OCI-LY7 (cell line): ENCODE measurements around the gene ACOXL. TPM values are rescaled to one million over a fixed set of nuclear protein-coding genes. Genes with fewer than 3 reads are reported as not detected.

ENCODE experiments used
- BruUV-seq: library from RNA; stranded (reverse); fragments of 400-500 nt; replicated peaks from 2 replicates; lab custom pipeline; 2021; lab: Mats Ljungman, UMichigan
- CTCF ChIA-PET: fragments of 300-600 bp; sonication (Branson Sonifier 250); formaldehyde crosslinking; loops from one replicate; lab custom pipeline; 2022; ENCODE audit warnings: antibody characterized with exemption; ENCODE audit not compliant: unreplicated experiment; lab: Charles Lee
- POLR2A ChIA-PET: fragments of 300-600 bp; sonication (Branson Sonifier 250); formaldehyde crosslinking; loops from one replicate; lab custom pipeline; 2022; ENCODE audit warnings: antibody characterized with exemption; lab: Charles Lee
- DNase-seq: peaks from one replicate; pipeline ENCODE4 v3.0.0-alpha.2; 2015; ENCODE audit warnings: low spot score
- H2AFZ ChIP-seq: fragments of 200-600 bp; sonication (generic), shearing (Covaris generic); 2 replicates; pipeline ENCODE4 v1.6.1; 2014; ENCODE audit warnings: mild to moderate bottlenecking, antibody characterized with exemption, low read length, moderate library complexity
- H3K27ac ChIP-seq: fragments of 200-600 bp; sonication (generic); 2 replicates; pipeline ENCODE4 v1.5.1; 2014; ENCODE audit warnings: mixed run types, low read depth, mild to moderate bottlenecking, moderate library complexity, low read length, inconsistent platforms; ENCODE audit not compliant: poor library complexity, severe bottlenecking
- H3K36me3 ChIP-seq: fragments of 200-600 bp; sonication (generic); 2 replicates; pipeline ENCODE4 v1.6.1; 2014; ENCODE audit warnings: mild to moderate bottlenecking, antibody characterized with exemption, low read length, moderate library complexity, mixed read lengths; ENCODE audit not compliant: insufficient read depth
- H3K4me1 ChIP-seq: fragments of 200-600 bp; sonication (generic); 2 replicates; pipeline ENCODE4 v1.5.1; 2014; ENCODE audit warnings: mild to moderate bottlenecking, low read length; ENCODE audit not compliant: insufficient read depth, poor library complexity, severe bottlenecking
- H3K4me2 ChIP-seq: fragments of 200-600 bp; sonication (generic); 2 replicates; pipeline ENCODE4 v1.6.1; 2014; ENCODE audit warnings: mild to moderate bottlenecking, low read length
- H3K4me3 ChIP-seq: fragments of 200-600 bp; sonication (generic); 2 replicates; pipeline ENCODE4 v1.5.1; 2014; ENCODE audit warnings: mild to moderate bottlenecking, low read depth, low read length; ENCODE audit not compliant: poor library complexity, severe bottlenecking
- H3K79me2 ChIP-seq: fragments of 200-600 bp; sonication (generic); 2 replicates; pipeline ENCODE4 v1.6.1; 2016; ENCODE audit warnings: low read depth, mild to moderate bottlenecking, low read length, moderate library complexity, mixed read lengths; ENCODE audit not compliant: insufficient read depth
- H3K9me2 ChIP-seq: fragments of 200-600 bp; sonication (generic); 2 replicates; pipeline ENCODE4 v1.6.1; 2016; ENCODE audit warnings: mild to moderate bottlenecking, low read length, mixed read lengths; ENCODE audit not compliant: insufficient read depth
- H3K9me3 ChIP-seq: fragments of 200-600 bp; sonication (generic); 2 replicates; pipeline ENCODE4 v1.6.1; 2014; ENCODE audit warnings: mild to moderate bottlenecking, mixed run types, low read length, mixed read lengths
- H4K20me1 ChIP-seq: fragments of 200-600 bp; sonication (generic); 2 replicates; pipeline ENCODE4 v1.6.1; 2014; ENCODE audit warnings: mild to moderate bottlenecking, antibody characterized with exemption, low read length, moderate library complexity, mixed read lengths; ENCODE audit not compliant: insufficient read depth
- EZH2phosphoT487 ChIP-seq: fragments of 200-600 bp; sonication (generic); IDR thresholded peaks from 2 replicates; pipeline ENCODE4 v1.6.1; 2018; ENCODE audit warnings: low read depth, borderline replicate concordance, mild to moderate bottlenecking, mixed run types, antibody characterized with exemption, low read length, moderate library complexity, mixed read lengths
- intact Hi-C: fragments of 100-400 bp; cut with micrococcal nuclease; formaldehyde crosslinking; loops from one replicate; pipeline ENCODE4 v1.10.0; 2022; ENCODE audit not compliant: unreplicated experiment
- total RNA-seq, 2 experiments: library from RNA; depleted of rRNA in 1 of 2; stranded (reverse); fragments of >200 nt in 1 of 2; shearing (Covaris generic) in 1 of 2; gene quantifications; 2 replicates each; pipeline ENCODE4 v1.2.3, GENCODE V29; 2014 to 2022
- TF ChIP-seq, protein P1 (sequence below): fragments of 200-600 bp; sonication (generic); conservative IDR thresholded peaks from 2 replicates; pipeline ENCODE4 v1.5.1; 2014; ENCODE audit warnings: mild to moderate bottlenecking, antibody characterized with exemption, low read length, moderate library complexity, mixed read lengths

ACOXL gene
- total RNA-seq, 2 experiments from 2014 or later: 1.4 TPM; not detected in 1

DNA sequence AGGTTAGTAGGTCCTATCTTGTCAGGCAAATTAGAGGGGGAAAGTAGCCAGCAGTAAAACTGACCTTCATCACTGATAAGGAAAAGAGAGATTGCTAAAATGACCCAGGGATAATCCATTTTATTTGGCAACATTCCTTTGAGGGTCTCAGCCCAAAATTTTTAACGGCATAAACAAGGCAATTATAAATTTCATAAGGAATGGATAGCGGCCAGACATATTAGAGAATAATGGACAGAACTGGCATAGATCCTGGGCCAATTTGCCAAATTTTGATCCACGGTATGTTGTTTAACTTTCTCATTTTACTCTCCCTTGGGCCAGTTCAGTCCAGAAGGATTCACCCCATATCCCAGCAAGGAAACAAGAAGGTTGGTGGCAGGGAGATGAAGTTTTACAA lies 217.9 kb downstream of the ACOXL start:
- no peak overlapping the region for H3K4me3 ChIP-seq
- H3K4me2 ChIP-seq: no peak overlapping the region
- TF ChIP-seq, protein P1, sequence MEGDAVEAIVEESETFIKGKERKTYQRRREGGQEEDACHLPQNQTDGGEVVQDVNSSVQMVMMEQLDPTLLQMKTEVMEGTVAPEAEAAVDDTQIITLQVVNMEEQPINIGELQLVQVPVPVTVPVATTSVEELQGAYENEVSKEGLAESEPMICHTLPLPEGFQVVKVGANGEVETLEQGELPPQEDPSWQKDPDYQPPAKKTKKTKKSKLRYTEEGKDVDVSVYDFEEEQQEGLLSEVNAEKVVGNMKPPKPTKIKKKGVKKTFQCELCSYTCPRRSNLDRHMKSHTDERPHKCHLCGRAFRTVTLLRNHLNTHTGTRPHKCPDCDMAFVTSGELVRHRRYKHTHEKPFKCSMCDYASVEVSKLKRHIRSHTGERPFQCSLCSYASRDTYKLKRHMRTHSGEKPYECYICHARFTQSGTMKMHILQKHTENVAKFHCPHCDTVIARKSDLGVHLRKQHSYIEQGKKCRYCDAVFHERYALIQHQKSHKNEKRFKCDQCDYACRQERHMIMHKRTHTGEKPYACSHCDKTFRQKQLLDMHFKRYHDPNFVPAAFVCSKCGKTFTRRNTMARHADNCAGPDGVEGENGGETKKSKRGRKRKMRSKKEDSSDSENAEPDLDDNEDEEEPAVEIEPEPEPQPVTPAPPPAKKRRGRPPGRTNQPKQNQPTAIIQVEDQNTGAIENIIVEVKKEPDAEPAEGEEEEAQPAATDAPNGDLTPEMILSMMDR: no peak
- no peak for TF ChIP-seq EZH2phosphoT487
- no peaks in the 10 kb centered on the region for H3K9me3 ChIP-seq
- H3K79me2 ChIP-seq: no peaks in the 10 kb centered on the region
- ChIA-PET POLR2A (no interaction called here), CTCF (no interaction called here)
- H3K9me2 ChIP-seq: no peaks in the 10 kb centered on the region
- no peak for DNase-seq
- no peaks in the 10 kb centered on the region for H4K20me1 ChIP-seq
- H3K36me3 ChIP-seq: no peaks in the 10 kb centered on the region
- BruUV-seq: no TSS peak
- H3K4me1 ChIP-seq: no peaks in the 10 kb centered on the region
- H3K27ac ChIP-seq: no peak overlapping the region
- intact Hi-C loops: no loop called here
- H2AFZ ChIP-seq: no peak overlapping the region

DNA sequence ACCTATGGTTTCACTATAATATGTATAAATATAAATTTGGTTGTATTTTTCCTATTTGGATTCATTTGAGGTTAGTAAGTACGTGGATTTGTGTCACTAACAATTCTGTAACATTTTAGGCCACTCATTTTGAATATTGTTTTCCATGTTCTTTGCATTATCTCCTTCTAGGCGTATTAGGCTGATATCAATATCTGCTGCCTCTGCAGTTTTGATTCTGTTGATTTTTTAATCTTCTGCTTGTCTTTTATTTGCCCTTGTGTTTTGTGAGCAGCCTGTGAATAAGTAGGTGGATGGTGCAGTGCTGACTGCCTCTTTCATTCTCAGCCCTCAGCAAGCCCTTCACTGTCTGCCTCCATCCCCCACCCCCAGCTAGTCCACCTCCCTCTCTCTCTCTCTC lies 222.7 kb downstream of the ACOXL start:
- Histone ChIP-seq H3K4me3 (no peak overlapping the region), H3K27ac (no peak overlapping the region), H2AFZ (no peak overlapping the region), H3K4me2 (no peak overlapping the region), H3K9me2 (no peaks in the 10 kb centered on the region), H3K9me3 (no peaks in the 10 kb centered on the region), H3K36me3 (no peaks in the 10 kb centered on the region), H4K20me1 (no peaks in the 10 kb centered on the region), H3K79me2 (no peaks in the 10 kb centered on the region), H3K4me1 (no peaks in the 10 kb centered on the region)
- no TSS peak for BruUV-seq
- TF ChIP-seq, protein P1: no peak
- no peak for TF ChIP-seq EZH2phosphoT487
- ChIA-PET POLR2A (interaction anchor here (1.1 kb wide), 1 partner anchor 15 kb away, joined by 4 read pairs; no protein-coding TSS in a partner anchor), CTCF (interaction anchor here (0.6 kb wide), 1 partner anchor 247 kb away, joined by 7 read pairs; no protein-coding TSS in a partner anchor)
- intact Hi-C loops: no loop called here
- no peak for DNase-seq

DNA sequence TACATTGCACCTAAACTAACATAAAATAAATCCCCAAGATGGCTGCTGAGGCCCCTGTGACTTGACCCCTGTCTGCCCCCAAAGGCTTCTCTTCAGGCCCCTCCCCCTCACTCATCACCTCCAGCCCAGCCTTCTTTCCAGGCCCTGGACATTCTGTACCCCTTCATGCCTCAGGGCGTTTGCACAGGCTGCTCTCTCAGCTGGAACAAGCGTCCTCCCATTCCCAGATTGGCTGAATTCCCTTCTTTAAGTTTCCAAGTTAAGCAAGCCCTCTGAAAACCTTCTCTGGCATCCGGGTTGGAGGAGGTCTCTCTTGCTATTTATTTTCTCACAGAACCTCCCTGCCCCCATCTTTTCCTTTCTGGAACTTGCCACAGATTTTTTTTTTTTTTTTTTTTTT lies 223.2 kb downstream of the ACOXL start:
- no peaks in the 10 kb centered on the region for H3K36me3 ChIP-seq
- no peak overlapping the region for H3K27ac ChIP-seq
- no peaks in the 10 kb centered on the region for H3K9me3 ChIP-seq
- TF ChIP-seq EZH2phosphoT487: no peak
- TF ChIP-seq, protein P1: no peak
- no peak overlapping the region for H2AFZ ChIP-seq
- no peak overlapping the region for H3K4me2 ChIP-seq
- no peaks in the 10 kb centered on the region for H3K4me1 ChIP-seq
- no peak overlapping the region for H3K4me3 ChIP-seq
- ChIA-PET POLR2A (no interaction called here), CTCF (interaction anchor here (0.6 kb wide), 1 partner anchor 246 kb away, joined by 7 read pairs; no protein-coding TSS in a partner anchor)
- intact Hi-C loops: no loop called here
- no peaks in the 10 kb centered on the region for H4K20me1 ChIP-seq
- no peaks in the 10 kb centered on the region for H3K9me2 ChIP-seq
- no peak for DNase-seq
- no TSS peak for BruUV-seq
- H3K79me2 ChIP-seq: no peaks in the 10 kb centered on the region
